H1 (cell line): Measurements from ENCODE around the gene CYBA. TPM values are rescaled to one million over a fixed set of nuclear protein-coding genes. Genes with fewer than 3 reads are reported as not detected.

ENCODE experiments used
- CTCF ChIA-PET: fragments of 300-600 bp; sonication (Branson Sonifier 250); formaldehyde crosslinking; loops from one replicate; lab custom pipeline; 2021; ENCODE audit not compliant: partially characterized antibody; lab: Charles Lee
- POLR2A ChIA-PET: fragments of 300-600 bp; sonication (Branson Sonifier 250); formaldehyde crosslinking; loops from one replicate; lab custom pipeline; 2021; ENCODE audit warnings: inconsistent platforms; ENCODE audit not compliant: partially characterized antibody; lab: Charles Lee
- DNase-seq, 2 experiments: peaks; one replicate each; pipeline versions ENCODE4 v3.0.0 to v3.0.0-alpha.2; 2010 to 2022; ENCODE audit warnings: low spot score in 2 of 2, low read depth in 1 of 2, mixed read lengths in 1 of 2
- FAIRE-seq: peaks from 2 replicates; lab custom pipeline; 2011; peaks lifted over from hg19 to GRCh38; lab: Jason Lieb, UNC
- H2AFZ ChIP-seq: 2 replicates; pipeline ENCODE4 v1.8.1; 2012; ENCODE audit warnings: low read length, inconsistent platforms
- H2AK5ac ChIP-seq: 2 replicates; pipeline ENCODE4 v1.6.1; 2013; ENCODE audit warnings: low read depth, low read length
- H2BK120ac ChIP-seq: replicated peaks from 2 replicates; pipeline ENCODE3; 2013; ENCODE audit warnings: low read depth, low read length, inconsistent platforms
- H2BK12ac ChIP-seq: 2 replicates; pipeline ENCODE4 v1.6.1; 2013; ENCODE audit warnings: low read depth, low read length
- H2BK15ac ChIP-seq: 2 replicates; pipeline ENCODE4 v1.6.1; 2013; ENCODE audit warnings: low read length
- H2BK20ac ChIP-seq: 2 replicates; pipeline ENCODE4 v1.6.1; 2013; ENCODE audit warnings: low read length
- H2BK5ac ChIP-seq: 2 replicates; pipeline ENCODE4 v1.6.1; 2013; ENCODE audit warnings: low read depth, low read length
- H3K14ac ChIP-seq: 2 replicates; pipeline ENCODE4 v1.6.1; 2013; ENCODE audit warnings: inconsistent platforms; ENCODE audit not compliant: insufficient read length
- H3K18ac ChIP-seq: 2 replicates; pipeline ENCODE4 v1.6.1; 2013; ENCODE audit warnings: low read length; ENCODE audit errors: extremely low read depth
- H3K23ac ChIP-seq: 2 replicates; pipeline ENCODE4 v1.6.1; 2013; ENCODE audit warnings: inconsistent platforms; ENCODE audit not compliant: insufficient read length
- H3K23me2 ChIP-seq: 2 replicates; pipeline ENCODE4 v1.6.1; 2013; ENCODE audit warnings: low read depth, low read length
- H3K27ac ChIP-seq: 2 replicates; pipeline ENCODE4 v1.6.1; 2011; ENCODE audit warnings: low read depth, low read length, inconsistent platforms
- H3K27me3 ChIP-seq, 4 experiments: replicated peaks in 1 of 4; 1 replicate in 1 of 4; 2 replicates in 3 of 4; pipeline versions ENCODE4 v1.6.1 to v1.8.1; 2011 to 2013; ENCODE audit warnings: low read length in 3 of 4, mild to moderate bottlenecking in 3 of 4, inconsistent platforms in 2 of 4, mixed read lengths in 2 of 4, moderate library complexity in 1 of 4; ENCODE audit not compliant: control insufficient read depth in 3 of 4, insufficient read depth in 3 of 4; ENCODE audit errors: extremely low read depth in 1 of 4
- H3K36me3 ChIP-seq, 4 experiments: 2 replicates each; pipeline versions ENCODE4 v1.6.1 to v1.8.1; 2011 to 2013; ENCODE audit warnings: mild to moderate bottlenecking in 4 of 4, low read length in 3 of 4, moderate library complexity in 2 of 4, control low read depth in 1 of 4, inconsistent platforms in 1 of 4; ENCODE audit not compliant: insufficient read depth in 4 of 4, control insufficient read depth in 2 of 4
- H3K4ac ChIP-seq: replicated peaks from 2 replicates; pipeline ENCODE3; 2013; ENCODE audit warnings: low read length, low read depth, mixed read lengths, inconsistent platforms; ENCODE audit not compliant: insufficient read length
- H3K4me1 ChIP-seq, 4 experiments: replicated peaks in 1 of 4; 1 replicate in 1 of 4; 2 replicates in 3 of 4; pipeline versions ENCODE4 v1.6.1 to v1.8.1; 2011 to 2013; ENCODE audit warnings: low read length in 3 of 4, inconsistent platforms in 2 of 4, mixed read lengths in 1 of 4; ENCODE audit not compliant: insufficient read depth in 4 of 4, control insufficient read depth in 3 of 4
- H3K4me2 ChIP-seq, 2 experiments: 2 replicates each; pipeline versions ENCODE4 v1.6.1 to v1.8.1; 2011 to 2013; ENCODE audit warnings: low read depth in 2 of 2, low read length in 2 of 2, control low read depth in 1 of 2, inconsistent platforms in 1 of 2, mild to moderate bottlenecking in 1 of 2; ENCODE audit not compliant: insufficient read depth in 1 of 2
- H3K4me3 ChIP-seq, 4 experiments: fragments of 200-600, 300-600 bp in 1 of 4; sonication (generic), shearing (Covaris generic), sonication (Bioruptor Twin) in 1 of 4; 2 replicates each; pipeline versions ENCODE4 v1.5.1 to v1.8.1; 2011 to 2016; ENCODE audit warnings: low read length in 4 of 4, low read depth in 3 of 4, control low read depth in 2 of 4, inconsistent platforms in 2 of 4, mild to moderate bottlenecking in 2 of 4, mixed read lengths in 1 of 4, moderate library complexity in 1 of 4; ENCODE audit not compliant: insufficient read depth in 2 of 4; ENCODE audit errors: extremely low read depth in 1 of 4
- H3K56ac ChIP-seq: replicated peaks from 2 replicates; pipeline ENCODE3; 2013; ENCODE audit warnings: low read depth, mild to moderate bottlenecking, mixed read lengths, low read length, inconsistent platforms; ENCODE audit not compliant: insufficient read length
- H3K79me1 ChIP-seq: 2 replicates; pipeline ENCODE4 v1.6.1; 2013; ENCODE audit warnings: low read depth, low read length, control low read depth
- H3K79me2 ChIP-seq, 2 experiments: 2 replicates each; pipeline versions ENCODE4 v1.6.1 to v1.8.1; 2012 to 2013; ENCODE audit warnings: low read length in 2 of 2, mild to moderate bottlenecking in 2 of 2, inconsistent platforms in 1 of 2; ENCODE audit not compliant: insufficient read depth in 2 of 2, control insufficient read depth in 1 of 2
- H3K9ac ChIP-seq, 4 experiments: replicated peaks in 1 of 4; 1 replicate in 1 of 4; 2 replicates in 3 of 4; pipeline versions ENCODE4 v1.6.1 to v1.8.1; 2011 to 2013; ENCODE audit warnings: low read depth in 3 of 4, low read length in 3 of 4, control low read depth in 2 of 4, mild to moderate bottlenecking in 2 of 4, moderate library complexity in 2 of 4, inconsistent platforms in 1 of 4; ENCODE audit errors: extremely low read depth in 1 of 4
- H3K9me3 ChIP-seq, 2 experiments: 2 replicates each; pipeline versions ENCODE4 v1.6.1 to v1.8.1; 2012 to 2013; ENCODE audit warnings: mild to moderate bottlenecking in 2 of 2, moderate library complexity in 2 of 2, control low read depth in 1 of 2, inconsistent platforms in 1 of 2, low read depth in 1 of 2, low read length in 1 of 2, mixed read lengths in 1 of 2; ENCODE audit not compliant: insufficient read depth in 2 of 2
- H4K20me1 ChIP-seq, 2 experiments: replicated peaks in 1 of 2; 2 replicates each; pipeline versions ENCODE3 to v1.8.1; 2011 to 2013; ENCODE audit warnings: inconsistent platforms in 2 of 2, low read length in 2 of 2, mild to moderate bottlenecking in 1 of 2; ENCODE audit not compliant: insufficient read depth in 2 of 2, control insufficient read depth in 1 of 2
- H4K5ac ChIP-seq: 2 replicates; pipeline ENCODE4 v1.6.1; 2013; ENCODE audit warnings: low read length, low read depth, mixed read lengths, inconsistent platforms; ENCODE audit not compliant: insufficient read length
- H4K8ac ChIP-seq: 2 replicates; pipeline ENCODE4 v1.8.0; 2013; ENCODE audit warnings: mild to moderate bottlenecking, moderate library complexity, low read length, inconsistent platforms; ENCODE audit not compliant: insufficient read depth; ENCODE audit errors: extremely low read depth
- H4K91ac ChIP-seq: replicated peaks from 2 replicates; pipeline ENCODE3; 2013; ENCODE audit warnings: low read length, mixed read lengths, inconsistent platforms; ENCODE audit not compliant: insufficient read length
- CBX5 ChIP-seq: fragments of 300-800, 300-1000 bp; sonication (generic); IDR thresholded peaks from 2 replicates; pipeline ENCODE4 v1.7.1; 2016; ENCODE audit warnings: antibody characterized with exemption, low read length, low read depth
- CREB1 ChIP-seq: IDR thresholded peaks from 2 replicates; pipeline ENCODE4 v1.6.1; 2012; ENCODE audit warnings: inconsistent platforms
- CTBP2 ChIP-seq: IDR thresholded peaks from 2 replicates; pipeline ENCODE4 v1.7.0; 2011; ENCODE audit warnings: borderline replicate concordance, mild to moderate bottlenecking, moderate library complexity, mixed read lengths, low read length; ENCODE audit not compliant: insufficient read depth, insufficient read length
- EZH2 ChIP-seq: fragments of 200-600 bp; sonication (generic); IDR thresholded peaks from 2 replicates; pipeline ENCODE4 v1.7.1; 2012; ENCODE audit warnings: low read depth, mild to moderate bottlenecking, moderate library complexity, low read length, inconsistent platforms; ENCODE audit not compliant: severe bottlenecking
- GABPA ChIP-seq: IDR thresholded peaks from 2 replicates; pipeline ENCODE4 v1.6.1; 2011; ENCODE audit warnings: mild to moderate bottlenecking, low read length, moderate library complexity, borderline replicate concordance; ENCODE audit not compliant: insufficient read depth
- JUN ChIP-seq: IDR thresholded peaks from 2 replicates; pipeline ENCODE4 v1.6.1; 2011; ENCODE audit warnings: low read depth, mild to moderate bottlenecking, improper control_type of control experiment, low read length
- KDM1A ChIP-seq: fragments of 200-600, 300-600 bp; sonication (generic); IDR thresholded peaks from 2 replicates; pipeline ENCODE4 v1.7.1; 2016; ENCODE audit warnings: mild to moderate bottlenecking, low read length, borderline replicate concordance
- MAX ChIP-seq: IDR thresholded peaks from 2 replicates; pipeline ENCODE4 v1.6.1; 2012; ENCODE audit warnings: inconsistent platforms
- SIN3A ChIP-seq, 2 experiments: IDR thresholded peaks in 1 of 2; conservative IDR thresholded peaks in 1 of 2; 2 replicates each; pipeline ENCODE4 v1.6.1; 2011 to 2012; ENCODE audit warnings: low read length in 2 of 2, improper control_type of control experiment in 1 of 2, low read depth in 1 of 2, mild to moderate bottlenecking in 1 of 2
- SIX5 ChIP-seq: IDR thresholded peaks from 2 replicates; pipeline ENCODE4 v1.6.1; 2011; ENCODE audit warnings: mild to moderate bottlenecking, low read depth, low read length
- SRF ChIP-seq: IDR thresholded peaks from 2 replicates; pipeline ENCODE4 v1.6.1; 2011; ENCODE audit warnings: mild to moderate bottlenecking, low read depth, low read length, moderate library complexity
- TAF1 ChIP-seq: IDR thresholded peaks from 2 replicates; pipeline ENCODE4 v1.6.1; 2011; ENCODE audit warnings: mild to moderate bottlenecking, low read depth, low read length
- WGBS, 2 experiments: shearing (Covaris generic) in 1 of 2; methylation state at CpG; one replicate each; pipeline versions ENCODE4 v1.1.6 to v1.1.7; 2013 to 2015; ENCODE audit warnings: low lambda C conversion rate in 2 of 2, mixed read lengths in 2 of 2, inconsistent platforms in 1 of 2, low coverage in 1 of 2, missing lambda C conversion rate in 1 of 2; ENCODE audit not compliant: insufficient replicate concordance in 2 of 2, insufficient coverage in 1 of 2, insufficient read length in 1 of 2; ENCODE audit errors: extremely low coverage in 1 of 2, missing lambda C conversion rate in 1 of 2; 5-methylcytosine and 5-hydroxymethylcytosine counted together
- polyA plus RNA-seq, 7 experiments: library from polyadenylated mRNA; depleted of rRNA in 3 of 7; stranded (reverse) in 5 of 7; unstranded in 2 of 7; fragments of >200 nt in 5 of 7; fragments of 200-250 nt in 2 of 7; gene quantifications; 1 replicate in 5 of 7; 2 replicates in 1 of 7; 4 replicates in 1 of 7; pipeline versions ENCODE4 v1.2.1 to v1.2.3, GENCODE V29; 2011 to 2013; ENCODE audit warnings: missing spikeins in 2 of 7, mixed read lengths in 2 of 7
- total RNA-seq: library from RNA; stranded (reverse); fragmentation: NEBNext Ultra II Directional; extraction: Animal tissue kit (Norgen Biotek cat#: 25700); gene quantifications from 2 replicates; pipeline ENCODE4 v1.2.1, GENCODE V29; 2021

Gene CYBA
- total and polyA plus RNA-seq, 2 of the 8 experiments (the other 6 are each of a cell fraction or from before 2014, with no cell fraction given) = 136 to 254 TPM

GRCh38 chr16:88651276-88651988, 579 bp upstream of the CYBA start:
- H2BK120ac ChIP-seq = no peak overlapping the region
- no peak overlapping the region for H3K18ac ChIP-seq
- no peak overlapping the region for H3K9ac ChIP-seq
- peaks cover 0 to 11% (median 7%) of the 10 kb centered on the region in 4 experiments; a peak in 5 of 7 replicates for H3K4me1 ChIP-seq
- 72% methylated on average over 24 of the region's 24 CpGs; no CpG with 5 or more reads in 1 of the 2 experiments for WGBS, 2 experiments
- peak overlapping the region; percentile 55; the same call in 1 of the 2 replicates for H2BK5ac ChIP-seq
- no peaks in the 10 kb centered on the region for H3K27me3 ChIP-seq
- peak overlapping the region; percentile 31 to 95 (median 54); a peak in 5 of 8 replicates for H3K4me3 ChIP-seq
- H4K20me1 ChIP-seq = peaks cover under 1 to 26% of the 10 kb centered on the region in 2 experiments
- H3K79me2 ChIP-seq = no peaks in the 10 kb centered on the region; a peak in 1 of 4 replicates
- ChIA-PET POLR2A (interaction anchor here (1.7 to 4.9 kb wide), 3 partner anchors 9 to 12 kb away, joined by 5 to 35 read pairs (median 19); partner anchors contain the start of genes IL17C and MVD), CTCF (interaction anchor here (0.5 to 1.6 kb wide), 2 partner anchors 19 to 136 kb away, joined by 3 read pairs; no protein-coding TSS in a partner anchor)
- H2AK5ac ChIP-seq = no peak overlapping the region
- peaks cover 6% of the 10 kb centered on the region for H3K79me1 ChIP-seq
- no peak overlapping the region for H2BK20ac ChIP-seq
- peaks cover 3 to 24% (median 4%) of the 10 kb centered on the region in 4 experiments; a peak in 7 of 8 replicates for H3K36me3 ChIP-seq
- no peak overlapping the region for H3K14ac ChIP-seq
- H3K23ac ChIP-seq = no peak overlapping the region
- no peak overlapping the region for H4K91ac ChIP-seq
- no peak overlapping the region for H2BK15ac ChIP-seq
- H3K23me2 ChIP-seq = peaks cover 10% of the 10 kb centered on the region; the same call in 1 of the 2 replicates
- DNase-seq (no peak), FAIRE-seq (no peak)
- H3K56ac ChIP-seq = no peak overlapping the region
- peak overlapping the region; percentile 80 to 92 for H3K4me2 ChIP-seq
- H3K9me3 ChIP-seq = no peaks in the 10 kb centered on the region
- no peak overlapping the region for H2BK12ac ChIP-seq
- H4K5ac ChIP-seq = peak overlapping the region; percentile 36
- H3K27ac ChIP-seq = no peak overlapping the region
- 0 out of 2 replicates have a peak overlapping the region, but pooled peaks have one; percentile 57 for H4K8ac ChIP-seq
- H2AFZ ChIP-seq = no peak overlapping the region
- H3K4ac ChIP-seq = peak overlapping the region; percentile 67
- no peak for TF ChIP-seq CREB1
- no peak for TF ChIP-seq SRF
- TF ChIP-seq GABPA = no peak
- TF ChIP-seq SIX5 = no peak
- no peak for TF ChIP-seq CBX5
- no peak for TF ChIP-seq MAX
- TF ChIP-seq TAF1 = no peak
- TF ChIP-seq EZH2 = no peak
- TF ChIP-seq KDM1A = no peak
- no peak for TF ChIP-seq JUN
- no peak for TF ChIP-seq CTBP2
- no peak for TF ChIP-seq SIN3A (conservative IDR thresholded peaks at IDR 0.05 in 1 of 2, IDR thresholded peaks at IDR 0.05 in 1 of 2; ENCODE audit: low read depth in 1 of 2, low read length in 2 of 2)
